GM21423 (cell line): ENCODE results near the gene CAMK2B.

Experiments used
- ATAC-seq: cut with Tn5 transposase; IDR thresholded peaks from one replicate; pipeline ENCODE4 v1.9.1; 2021; ENCODE audit warnings: mild to moderate bottlenecking, moderate library complexity; ENCODE audit not compliant: unreplicated experiment

The CAMK2B gene

GRCh38 chr7:44232901-44233715 is 92.3 kb downstream of the CAMK2B start:
- ATAC-seq = no peak

GRCh38 chr7:44232396-44232795 is 93.0 kb downstream of the CAMK2B start:
- ATAC-seq = no peak

DNA sequence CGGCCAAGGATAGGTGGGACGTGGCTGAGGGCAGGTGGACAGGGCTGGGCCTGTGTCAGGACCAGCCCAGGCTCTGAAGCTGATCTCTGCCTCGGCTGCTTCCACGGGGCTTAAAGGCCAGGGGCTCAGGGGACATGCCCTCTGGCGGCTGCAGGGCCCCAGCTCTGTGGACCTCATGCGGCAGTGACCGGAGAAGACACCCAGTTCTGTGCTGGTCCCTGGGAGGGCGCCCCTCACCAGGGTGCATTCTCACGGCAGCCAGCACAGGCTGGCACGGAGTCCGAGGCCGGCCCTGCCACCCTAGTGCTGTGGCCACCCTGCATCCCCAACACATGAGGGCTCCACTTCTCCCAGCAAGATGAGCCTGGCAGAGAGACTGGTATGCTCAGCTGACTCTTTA is 94.3 kb downstream of the CAMK2B start:
- no peak for ATAC-seq

DNA sequence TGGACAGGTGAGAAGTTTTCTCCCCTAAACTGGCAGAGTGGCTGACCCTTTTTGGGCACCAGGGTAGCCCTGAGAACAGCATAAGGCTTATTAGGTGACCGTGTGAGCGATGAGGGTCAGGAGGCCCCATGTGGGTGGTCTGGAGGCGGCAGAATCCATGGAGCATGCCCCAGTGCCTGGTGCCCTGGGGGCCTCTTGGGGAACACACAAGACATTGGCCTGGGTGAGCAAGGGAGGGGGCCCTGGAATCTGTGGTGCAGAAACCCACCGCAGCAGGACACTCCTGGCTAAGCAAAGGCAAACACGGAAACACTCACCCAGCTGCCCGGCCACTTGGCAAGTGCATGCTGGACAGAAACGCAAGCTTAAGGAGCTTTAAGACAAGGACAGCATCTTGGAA is 95.1 kb downstream of the CAMK2B start:
- no peak for ATAC-seq

DNA sequence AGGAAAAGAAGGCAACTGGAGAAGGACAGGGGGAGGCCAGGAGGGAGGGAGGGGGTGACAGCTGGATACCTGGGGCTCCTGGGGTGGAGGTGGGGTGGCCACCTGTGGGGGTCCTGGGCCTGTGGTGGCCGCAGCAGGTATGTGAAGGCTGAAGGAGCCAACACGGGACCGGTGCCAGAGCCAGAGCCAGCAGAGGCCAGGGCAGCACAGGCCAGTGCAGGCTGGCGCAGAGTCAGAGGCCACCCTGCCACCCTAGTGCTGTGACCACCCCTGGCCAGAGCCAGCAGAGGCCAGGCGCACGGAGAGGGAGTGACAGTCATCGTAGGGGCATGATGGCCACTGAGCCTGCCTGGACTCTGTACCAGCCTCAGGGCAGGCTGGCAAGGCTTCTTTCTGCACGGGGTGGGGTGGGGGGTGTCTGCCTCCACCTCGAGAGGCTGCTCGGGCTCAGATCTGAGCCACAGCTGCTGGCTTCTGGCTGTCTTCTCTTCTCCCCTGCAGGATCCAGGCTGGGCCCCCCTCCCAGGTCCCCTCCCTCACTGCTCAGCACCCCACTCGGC is 95.8 kb downstream of the CAMK2B start:
- no peak for ATAC-seq

DNA sequence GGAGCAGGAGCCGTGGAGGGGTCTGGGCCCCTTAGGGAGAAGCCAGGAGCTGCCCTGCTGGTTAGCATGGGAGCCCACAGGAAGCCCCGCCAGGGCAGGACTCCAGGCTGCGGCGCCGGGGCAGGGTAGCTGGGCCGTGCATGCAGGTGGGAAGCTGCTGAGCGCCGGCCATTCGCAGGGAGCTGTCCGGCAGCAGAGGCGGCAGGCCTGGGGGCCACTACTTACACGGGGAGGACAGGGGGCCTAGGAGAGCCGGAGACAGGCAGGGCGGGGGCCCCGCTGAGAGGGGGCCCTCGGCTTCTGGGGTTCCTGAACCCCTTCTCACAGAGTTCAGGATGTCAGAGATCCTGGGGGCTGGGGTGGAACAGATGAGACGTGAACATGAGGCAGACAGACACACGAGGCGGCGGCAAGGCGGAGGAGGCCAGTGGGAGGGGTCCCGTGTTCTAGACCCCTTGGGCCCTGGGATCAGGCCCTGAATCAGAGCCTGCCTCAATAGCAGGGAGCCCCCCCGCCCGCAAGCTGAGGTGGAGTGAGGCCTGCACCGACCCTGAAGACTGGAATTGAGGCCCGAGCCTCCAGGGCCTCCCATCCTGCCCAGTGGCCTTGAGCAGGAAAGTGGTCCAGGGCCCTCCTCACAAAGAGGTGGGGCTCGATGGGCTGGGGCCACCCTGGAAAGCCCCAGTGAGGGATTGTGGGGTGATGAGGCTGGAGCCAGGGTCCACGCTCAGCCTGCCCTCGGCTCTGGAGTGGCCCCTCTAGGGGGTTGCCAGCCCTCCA is 96.6 kb downstream of the CAMK2B start:
- ATAC-seq = no peak

DNA sequence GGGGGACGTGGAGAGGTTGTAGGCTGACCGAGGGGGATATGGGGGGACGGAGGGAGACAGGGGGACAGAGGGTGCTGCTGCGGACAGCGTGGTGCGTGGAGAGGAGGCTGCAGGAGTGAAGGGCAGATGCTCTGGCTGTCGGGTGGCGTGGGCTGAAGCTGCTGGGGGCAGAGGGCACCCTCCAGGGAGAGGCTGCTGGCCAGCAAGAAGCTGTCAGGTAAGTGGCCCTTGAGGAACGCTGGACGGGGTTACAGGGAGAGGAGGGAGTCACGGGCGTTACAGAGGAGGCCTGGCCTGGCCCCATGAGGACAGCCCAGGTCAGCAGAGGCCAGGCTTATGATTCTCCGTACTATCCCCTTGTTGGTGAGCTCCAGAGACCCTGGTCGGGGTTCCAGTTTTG is 97.5 kb downstream of the CAMK2B start:
- ATAC-seq = no peak

DNA sequence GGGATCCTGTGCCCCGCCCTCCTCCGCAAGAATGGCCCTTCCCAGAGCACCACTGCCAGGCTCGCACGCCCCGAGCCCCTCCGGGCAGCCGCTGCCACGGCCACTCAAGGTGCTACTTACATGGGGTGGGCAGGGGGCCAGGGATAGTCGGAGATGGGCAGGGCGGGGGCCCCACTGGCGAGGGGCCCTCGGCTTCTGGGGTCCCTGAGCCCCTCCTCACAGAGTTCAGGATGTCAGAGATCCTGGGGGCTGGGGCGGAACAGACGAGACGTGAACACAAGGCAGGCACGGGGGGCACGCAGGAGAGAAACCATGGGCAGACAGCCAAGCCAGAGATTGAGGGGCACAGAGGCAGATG is 99.0 kb downstream of the CAMK2B start:
- no peak for ATAC-seq

DNA sequence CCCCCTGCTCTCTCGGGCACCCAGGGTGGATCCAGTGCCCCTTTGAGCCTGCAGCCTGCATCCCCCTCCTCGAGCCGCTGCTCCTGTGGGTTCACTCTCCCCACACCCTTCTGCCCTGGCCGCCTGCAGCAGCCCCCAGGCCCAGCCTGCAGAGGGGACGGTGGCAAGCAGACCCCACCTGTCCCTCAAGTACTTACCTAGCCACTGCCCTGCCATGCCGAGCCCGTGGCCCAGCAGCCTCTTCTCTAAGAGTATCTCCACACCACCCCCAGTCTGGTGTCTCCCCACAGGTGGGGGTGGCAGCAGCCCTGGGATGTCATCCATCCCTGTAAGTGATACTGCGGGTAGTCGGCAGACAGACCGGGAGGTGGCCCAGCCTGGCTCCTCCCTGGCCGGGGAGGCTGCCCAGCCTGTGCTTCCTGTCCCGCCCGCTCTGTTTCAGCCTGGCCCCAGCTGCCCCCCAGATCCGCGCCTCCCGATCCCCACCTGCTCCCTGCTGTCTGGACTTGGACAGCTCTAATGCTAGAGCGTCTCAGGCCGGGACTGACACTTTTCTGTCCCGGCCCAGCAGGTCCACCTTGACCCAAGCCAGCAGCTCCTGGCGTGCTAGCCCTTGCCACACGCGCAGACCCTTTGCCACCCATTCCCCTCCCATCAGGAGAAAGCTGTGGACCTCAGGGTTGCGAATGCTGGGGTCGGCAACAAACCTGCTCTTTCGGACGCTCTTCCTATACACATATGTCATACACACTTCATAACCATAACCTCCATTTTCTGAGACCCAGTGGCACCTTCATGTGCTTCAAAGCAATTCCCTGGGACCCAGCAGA is 99.6 kb downstream of the CAMK2B start:
- no peak for ATAC-seq

- no peak for ATAC-seq
These were observed 100.3 kb downstream of the CAMK2B start for GRCh38 chr7:44224974-44225565.

DNA sequence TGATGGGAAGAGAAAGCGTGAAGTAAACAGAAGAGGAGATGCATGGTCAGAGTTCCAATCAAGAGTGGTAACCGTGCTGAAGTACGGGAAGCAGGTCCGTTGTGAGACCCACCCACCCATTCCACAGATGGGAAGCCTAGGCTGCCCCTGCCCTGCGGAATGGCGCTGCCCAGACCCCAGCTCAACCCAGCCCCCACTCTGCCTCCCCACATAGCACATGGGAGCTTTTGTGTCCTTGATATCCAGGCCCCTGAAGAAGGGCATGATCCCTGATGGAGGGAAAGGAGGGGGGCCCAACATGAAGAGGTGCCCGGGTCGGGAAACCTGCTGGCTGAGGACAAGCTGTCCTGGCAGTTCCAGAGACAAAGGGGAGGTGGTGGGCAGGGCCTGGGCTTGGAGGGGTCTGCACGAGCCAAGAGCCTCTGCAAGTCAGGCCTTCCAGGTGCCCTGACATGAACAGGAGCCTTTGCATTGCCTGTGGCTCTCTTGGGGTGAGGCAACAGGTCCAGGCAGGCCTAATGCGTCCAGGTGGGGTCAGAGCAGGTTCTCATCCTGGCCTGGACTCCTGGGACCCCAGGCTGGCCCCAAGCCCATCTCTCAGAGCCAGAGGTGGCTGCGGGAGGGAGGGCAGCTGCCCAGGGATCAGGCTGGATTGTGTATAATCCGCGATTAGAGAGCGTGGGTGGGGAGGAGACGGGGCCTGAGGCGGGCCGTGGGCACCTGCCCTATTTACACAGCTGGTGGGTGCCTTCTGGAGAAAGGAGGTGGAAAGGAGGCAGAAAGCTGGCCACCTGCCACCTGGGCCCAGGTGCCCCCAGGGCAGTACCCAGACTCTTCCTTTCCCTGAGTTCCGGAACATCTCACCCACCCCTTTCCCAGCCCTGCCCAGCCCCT is 101.1 kb downstream of the CAMK2B start:
- no peak for ATAC-seq

DNA sequence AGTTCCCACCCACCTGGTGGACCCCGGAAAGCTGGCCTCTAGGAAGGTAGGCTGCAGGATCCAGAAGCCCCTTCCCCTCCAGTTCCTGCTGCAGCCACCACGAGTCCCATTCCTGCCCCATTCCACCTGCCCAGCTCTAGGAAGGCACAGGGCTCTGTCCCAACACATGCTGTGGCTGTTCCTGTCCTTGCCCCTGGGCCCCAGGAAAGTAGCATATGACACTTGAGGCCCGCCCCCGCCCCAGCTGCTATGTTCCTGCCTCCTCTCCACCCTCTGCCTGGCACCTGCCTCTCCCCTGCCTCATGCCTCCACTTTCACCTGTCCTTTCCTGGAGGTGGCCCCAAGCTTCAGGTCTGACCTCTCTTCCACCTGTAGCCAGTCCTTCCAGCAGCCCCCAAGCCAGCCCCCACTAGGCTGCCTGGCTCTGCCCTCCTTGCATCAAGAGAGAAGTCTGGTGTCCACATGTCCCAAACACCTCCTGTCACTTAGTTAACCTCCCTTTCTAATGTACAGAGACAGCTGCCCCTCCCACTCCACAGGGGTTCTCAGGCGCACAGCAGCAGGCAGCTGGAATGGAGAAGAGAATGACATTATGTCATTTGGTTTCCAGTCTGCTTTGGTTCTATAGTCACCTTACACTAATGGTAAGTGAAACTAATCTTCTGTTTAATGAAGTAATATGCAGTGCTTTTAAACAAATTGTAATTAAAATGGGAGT is 101.9 kb downstream of the CAMK2B start:
- no peak for ATAC-seq

- no peak for ATAC-seq
These were observed 102.6 kb downstream of the CAMK2B start for GRCh38 chr7:44222776-44223261.

- no peak for ATAC-seq
These were observed 103.3 kb downstream of the CAMK2B start for GRCh38 chr7:44222074-44222473.

GRCh38 chr7:44221231-44221791 is 104.1 kb downstream of the CAMK2B start:
- no peak for ATAC-seq

- no peak for ATAC-seq
These were observed 104.9 kb downstream of the CAMK2B start for GRCh38 chr7:44220358-44221112.

DNA sequence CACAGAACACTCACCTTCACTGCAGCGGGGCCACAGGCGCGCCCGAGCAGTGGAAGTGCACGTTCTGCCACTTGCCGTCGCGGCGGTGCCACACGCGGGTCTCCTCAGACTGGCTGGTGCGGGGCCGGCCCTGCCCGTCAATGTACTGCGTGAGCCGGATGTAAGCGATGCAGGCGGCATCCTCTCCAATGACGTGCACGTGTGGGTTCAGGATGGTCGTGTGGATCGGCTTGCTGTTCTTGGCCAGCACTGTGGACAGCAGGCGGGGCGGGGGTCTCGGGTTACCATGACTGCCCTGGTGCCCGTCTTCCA is 105.4 kb downstream of the CAMK2B start:
- ATAC-seq = no peak

- ATAC-seq = no peak
These were observed 105.9 kb downstream of the CAMK2B start for GRCh38 chr7:44219371-44220045.
